Measurements from ENCODE around the gene CFAP210. TPM values are rescaled to one million over a fixed set of nuclear protein-coding genes. Genes with fewer than 3 reads are reported as not detected.

The CFAP210 gene
- total and polyA plus RNA-seq, 10 of the 15 experiments (the other 5 are each of a cell fraction or from before 2014, with no cell fraction given), result not detected

DNA sequence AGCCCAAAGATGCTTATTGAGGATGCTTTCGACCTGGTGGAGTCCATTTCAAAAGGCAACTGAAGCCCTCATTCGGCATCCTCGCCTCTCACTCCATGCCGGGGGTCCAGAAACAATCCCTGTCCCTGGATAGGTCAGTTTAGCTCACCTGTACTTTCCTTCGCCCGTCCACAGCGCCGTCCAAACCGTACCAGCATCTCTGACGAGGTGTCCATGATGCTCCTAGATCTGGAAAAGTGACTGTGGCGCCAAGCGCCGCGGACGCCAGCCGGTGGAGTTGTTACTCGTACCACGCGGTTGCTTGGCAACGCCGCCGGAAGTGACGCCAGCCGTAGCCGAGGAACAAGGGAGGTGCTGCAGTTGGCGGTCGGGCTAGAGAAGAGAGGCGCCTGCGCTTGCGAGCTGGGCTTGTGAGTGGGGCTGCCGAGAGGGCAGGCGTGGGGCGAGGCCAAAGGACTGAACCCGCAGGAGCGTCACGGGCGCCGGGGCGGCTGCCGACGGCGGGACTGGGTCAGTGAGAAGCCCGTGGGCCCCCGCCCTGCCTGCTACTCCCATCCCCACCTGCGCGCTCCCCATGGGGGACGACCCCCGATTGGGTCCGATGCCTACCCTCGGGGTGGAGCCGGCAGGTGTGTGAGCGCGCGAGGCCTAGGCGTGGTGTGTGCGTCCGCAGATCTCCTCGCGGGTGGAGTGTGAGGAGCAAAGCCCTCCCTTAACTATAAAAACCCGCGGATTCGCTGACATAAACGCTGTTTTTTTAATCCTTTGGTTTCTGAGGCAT lies at the start of gene CFAP210, which contains the start of gene PHOSPHO2 (continued):
- no peak for TF ChIP-seq YBX1 (IDR thresholded peaks at IDR 0.05)
- TF ChIP-seq STAT1 (conservative IDR thresholded peaks at IDR 0.05), result 0 out of 2 replicates have a peak, but pooled peaks have one; percentile 33
- TF ChIP-seq SREBF1 (IDR thresholded peaks at IDR 0.05; ENCODE audit: low read length), result no peak
- TF ChIP-seq MYB (IDR thresholded peaks at IDR 0.05; ENCODE audit: borderline replicate concordance, low read depth, low read length), result no peak
- no peak for TF ChIP-seq FOXM1 (IDR thresholded peaks at IDR 0.05; ENCODE audit: low read depth, low read length)
- no peak for TF ChIP-seq IRF4 (IDR thresholded peaks at IDR 0.05; ENCODE audit: low read depth, low read length)
- no peak for TF ChIP-seq ZBED1 (IDR thresholded peaks at IDR 0.05; ENCODE audit: borderline replicate concordance)
- TF ChIP-seq EED (IDR thresholded peaks at IDR 0.05; ENCODE audit: low read depth), result no peak
- TF ChIP-seq EGR1 (IDR thresholded peaks at IDR 0.05; ENCODE audit: borderline replicate concordance in 1 of 2, low read depth in 2 of 2, low read length in 2 of 2), result no peak
- TF ChIP-seq, protein P1, sequence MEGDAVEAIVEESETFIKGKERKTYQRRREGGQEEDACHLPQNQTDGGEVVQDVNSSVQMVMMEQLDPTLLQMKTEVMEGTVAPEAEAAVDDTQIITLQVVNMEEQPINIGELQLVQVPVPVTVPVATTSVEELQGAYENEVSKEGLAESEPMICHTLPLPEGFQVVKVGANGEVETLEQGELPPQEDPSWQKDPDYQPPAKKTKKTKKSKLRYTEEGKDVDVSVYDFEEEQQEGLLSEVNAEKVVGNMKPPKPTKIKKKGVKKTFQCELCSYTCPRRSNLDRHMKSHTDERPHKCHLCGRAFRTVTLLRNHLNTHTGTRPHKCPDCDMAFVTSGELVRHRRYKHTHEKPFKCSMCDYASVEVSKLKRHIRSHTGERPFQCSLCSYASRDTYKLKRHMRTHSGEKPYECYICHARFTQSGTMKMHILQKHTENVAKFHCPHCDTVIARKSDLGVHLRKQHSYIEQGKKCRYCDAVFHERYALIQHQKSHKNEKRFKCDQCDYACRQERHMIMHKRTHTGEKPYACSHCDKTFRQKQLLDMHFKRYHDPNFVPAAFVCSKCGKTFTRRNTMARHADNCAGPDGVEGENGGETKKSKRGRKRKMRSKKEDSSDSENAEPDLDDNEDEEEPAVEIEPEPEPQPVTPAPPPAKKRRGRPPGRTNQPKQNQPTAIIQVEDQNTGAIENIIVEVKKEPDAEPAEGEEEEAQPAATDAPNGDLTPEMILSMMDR (IDR thresholded peaks at IDR 0.05 in 2 of 3, conservative IDR thresholded peaks at IDR 0.05 in 1 of 3; ENCODE audit: control insufficient read depth in 2 of 3, extremely low read depth in 1 of 3, insufficient read depth in 1 of 3, low read depth in 3 of 3, low read length in 3 of 3), result no peak
- TF ChIP-seq EZH2 (IDR thresholded peaks at IDR 0.05; ENCODE audit: borderline replicate concordance, control insufficient read depth, low read depth, low read length), result no peak
- TF ChIP-seq GABPA (IDR thresholded peaks at IDR 0.05; ENCODE audit: low read depth), result peak; percentile 81
- no peak; the same call in 1 of the 2 replicates for TF ChIP-seq SMAD5 (IDR thresholded peaks at IDR 0.05; ENCODE audit: low read depth)
- TF ChIP-seq MYC (IDR thresholded peaks at IDR 0.05; ENCODE audit: insufficient read depth, insufficient read length, insufficient replicate concordance, low read length, severe bottlenecking), result no peak
- TF ChIP-seq CHD4 (IDR thresholded peaks at IDR 0.05), result no peak
- TF ChIP-seq, protein P2, sequence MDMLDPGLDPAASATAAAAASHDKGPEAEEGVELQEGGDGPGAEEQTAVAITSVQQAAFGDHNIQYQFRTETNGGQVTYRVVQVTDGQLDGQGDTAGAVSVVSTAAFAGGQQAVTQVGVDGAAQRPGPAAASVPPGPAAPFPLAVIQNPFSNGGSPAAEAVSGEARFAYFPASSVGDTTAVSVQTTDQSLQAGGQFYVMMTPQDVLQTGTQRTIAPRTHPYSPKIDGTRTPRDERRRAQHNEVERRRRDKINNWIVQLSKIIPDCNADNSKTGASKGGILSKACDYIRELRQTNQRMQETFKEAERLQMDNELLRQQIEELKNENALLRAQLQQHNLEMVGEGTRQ (IDR thresholded peaks at IDR 0.05; ENCODE audit: borderline replicate concordance, low read depth, low read length), result no peak
- TF ChIP-seq ASH2L (IDR thresholded peaks at IDR 0.05; ENCODE audit: borderline replicate concordance, low read depth), result no peak
- TF ChIP-seq, protein P3, sequence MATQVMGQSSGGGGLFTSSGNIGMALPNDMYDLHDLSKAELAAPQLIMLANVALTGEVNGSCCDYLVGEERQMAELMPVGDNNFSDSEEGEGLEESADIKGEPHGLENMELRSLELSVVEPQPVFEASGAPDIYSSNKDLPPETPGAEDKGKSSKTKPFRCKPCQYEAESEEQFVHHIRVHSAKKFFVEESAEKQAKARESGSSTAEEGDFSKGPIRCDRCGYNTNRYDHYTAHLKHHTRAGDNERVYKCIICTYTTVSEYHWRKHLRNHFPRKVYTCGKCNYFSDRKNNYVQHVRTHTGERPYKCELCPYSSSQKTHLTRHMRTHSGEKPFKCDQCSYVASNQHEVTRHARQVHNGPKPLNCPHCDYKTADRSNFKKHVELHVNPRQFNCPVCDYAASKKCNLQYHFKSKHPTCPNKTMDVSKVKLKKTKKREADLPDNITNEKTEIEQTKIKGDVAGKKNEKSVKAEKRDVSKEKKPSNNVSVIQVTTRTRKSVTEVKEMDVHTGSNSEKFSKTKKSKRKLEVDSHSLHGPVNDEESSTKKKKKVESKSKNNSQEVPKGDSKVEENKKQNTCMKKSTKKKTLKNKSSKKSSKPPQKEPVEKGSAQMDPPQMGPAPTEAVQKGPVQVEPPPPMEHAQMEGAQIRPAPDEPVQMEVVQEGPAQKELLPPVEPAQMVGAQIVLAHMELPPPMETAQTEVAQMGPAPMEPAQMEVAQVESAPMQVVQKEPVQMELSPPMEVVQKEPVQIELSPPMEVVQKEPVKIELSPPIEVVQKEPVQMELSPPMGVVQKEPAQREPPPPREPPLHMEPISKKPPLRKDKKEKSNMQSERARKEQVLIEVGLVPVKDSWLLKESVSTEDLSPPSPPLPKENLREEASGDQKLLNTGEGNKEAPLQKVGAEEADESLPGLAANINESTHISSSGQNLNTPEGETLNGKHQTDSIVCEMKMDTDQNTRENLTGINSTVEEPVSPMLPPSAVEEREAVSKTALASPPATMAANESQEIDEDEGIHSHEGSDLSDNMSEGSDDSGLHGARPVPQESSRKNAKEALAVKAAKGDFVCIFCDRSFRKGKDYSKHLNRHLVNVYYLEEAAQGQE (IDR thresholded peaks at IDR 0.05; ENCODE audit: low read depth, low read length), result no peak
- TF ChIP-seq CBX3 (IDR thresholded peaks at IDR 0.05; ENCODE audit: borderline replicate concordance, low read depth), result no peak
- TF ChIP-seq MTA3 (IDR thresholded peaks at IDR 0.05; ENCODE audit: borderline replicate concordance, low read length), result no peak

Measured in GM12878 (cell line).